GM13977 (cell line): Measurements from ENCODE around the gene PLAAT3.

Experiments
- DNase-seq: peaks from one replicate; pipeline ENCODE4 v3.0.0; 2012; ENCODE audit warnings: low spot score
- CTCF ChIP-seq: IDR thresholded peaks from 2 replicates; pipeline ENCODE4 v1.5.1; 2012; ENCODE audit warnings: mild to moderate bottlenecking, control low read depth; ENCODE audit not compliant: insufficient read depth; ENCODE audit errors: extremely low read depth, missing control alignments
- in situ Hi-C: fragments of 300-500 bp; cut with MboI; formaldehyde crosslinking; loops from one replicate; pipeline ENCODE4 v1.12.0; 2022; ENCODE audit warnings: low sequenced_read_pairs, low pct_unique_long_range_greater_than_20kb, mixed read lengths, inconsistent platforms; ENCODE audit not compliant: unreplicated experiment

PLAAT3 gene

GRCh38 chr11:63598556-63598955 lies 15.7 kb downstream of the PLAAT3 start:
- no peak for DNase-seq
- in situ Hi-C loops: no loop called here
- no peak for TF ChIP-seq CTCF

DNA sequence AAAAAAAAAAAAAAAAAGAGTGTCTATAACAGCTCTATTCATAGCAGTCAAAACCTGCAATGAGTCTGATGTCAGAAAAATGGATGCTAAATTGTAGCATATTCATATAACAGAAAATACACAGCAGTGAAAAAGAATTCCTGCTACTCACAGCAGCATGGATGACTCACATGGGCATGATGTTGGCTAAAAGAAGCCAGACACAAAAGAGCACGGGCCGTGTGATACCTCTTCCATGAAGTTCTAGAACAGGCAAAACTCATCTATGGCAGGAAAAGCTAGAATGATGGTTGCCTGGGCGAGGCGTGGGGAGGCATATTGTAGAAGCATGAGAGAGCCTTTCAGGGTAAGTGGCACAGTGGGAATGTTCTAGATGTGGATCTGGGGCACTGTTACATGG lies 18.9 kb downstream of the PLAAT3 start:
- no peak for TF ChIP-seq CTCF
- in situ Hi-C loops: no loop called here
- no peak for DNase-seq

- DNase-seq: peak; percentile 41
- in situ Hi-C loops: no loop called here
- TF ChIP-seq CTCF: peak; percentile 69
Observed at GRCh38 chr11:63592975-63593395, 21.2 kb downstream of the PLAAT3 start.

- TF ChIP-seq CTCF: no peak
- in situ Hi-C loops: no loop called here
Observed at GRCh38 chr11:63590024-63590788, 24.0 kb downstream of the PLAAT3 start.

GRCh38 chr11:63589000-63589399 lies 25.2 kb downstream of the PLAAT3 start:
- DNase-seq: no peak
- in situ Hi-C loops: no loop called here
- no peak for TF ChIP-seq CTCF

More at GRCh38 chr11:63590024-63590788, 24.0 kb downstream of the PLAAT3 start:
- no peak for DNase-seq

GRCh38 chr11:63586451-63587166 lies 27.6 kb downstream of the PLAAT3 start:
- no peak for TF ChIP-seq CTCF
- in situ Hi-C loops: no loop called here
- no peak for DNase-seq
